HG02763 (cell line): ENCODE measurements around the gene PPDPF.
"Not testable (repeated sequence)": the region's sequence is repeated elsewhere in the genome, so short reads cannot be mapped to it uniquely, and the experiment has no call there.

Experiments
- ATAC-seq: cut with Tn5 transposase; IDR thresholded peaks from one replicate; pipeline ENCODE4 v1.9.1; 2021; ENCODE audit warnings: mild to moderate bottlenecking, moderate library complexity; ENCODE audit not compliant: unreplicated experiment

The PPDPF gene

GRCh38 chr20:63561624-63562396 lies 41.2 kb downstream of the PPDPF start:
- no peak for ATAC-seq

- no peak for ATAC-seq
These were observed 42.1 kb downstream of the PPDPF start for GRCh38 chr20:63562461-63563224.

GRCh38 chr20:63563225-63563935 lies 42.8 kb downstream of the PPDPF start:
- ATAC-seq: no peak

GRCh38 chr20:63564036-63564810 lies 43.7 kb downstream of the PPDPF start:
- no peak for ATAC-seq

- no peak for ATAC-seq
These were observed 44.6 kb downstream of the PPDPF start for GRCh38 chr20:63565021-63565698.

- no peak for ATAC-seq
These were observed 45.3 kb downstream of the PPDPF start for GRCh38 chr20:63565699-63566335.

- no peak for ATAC-seq
These were observed 46.0 kb downstream of the PPDPF start for GRCh38 chr20:63566395-63567135.

- no peak for ATAC-seq
These were observed 46.5 kb downstream of the PPDPF start for GRCh38 chr20:63567136-63567385.

GRCh38 chr20:63567386-63568169 lies 47.0 kb downstream of the PPDPF start:
- peak; percentile 68 for ATAC-seq

GRCh38 chr20:63568170-63568981 lies 47.8 kb downstream of the PPDPF start:
- ATAC-seq: no peak

- no peak for ATAC-seq
These were observed 48.7 kb downstream of the PPDPF start for GRCh38 chr20:63568986-63569949.

GRCh38 chr20:63570281-63571086 lies 49.9 kb downstream of the PPDPF start:
- ATAC-seq: no peak

- not testable (repeated sequence) for ATAC-seq
These were observed 50.5 kb downstream of the PPDPF start for GRCh38 chr20:63571087-63571478.
